IPS-18c (cell line): Measurements from ENCODE around the gene KLRG1.

Experiments used
- H3K4me3 ChIP-seq: 2 replicates; pipeline ENCODE4 v1.7.0; 2013; ENCODE audit warnings: low read depth, mild to moderate bottlenecking, low read length, moderate library complexity; ENCODE audit not compliant: insufficient read depth
- H3K9me3 ChIP-seq: one replicate; pipeline ENCODE4 v1.6.1; 2013; ENCODE audit warnings: mild to moderate bottlenecking, low read length, moderate library complexity; ENCODE audit not compliant: control insufficient read depth, insufficient read depth

The KLRG1 gene

GRCh38 chr12:8968761-8969160 is 20.6 kb upstream of the KLRG1 start:
- Histone ChIP-seq H3K9me3 (peaks cover 6% of the 10 kb centered on the region), H3K4me3 (no peak overlapping the region)

- H3K9me3 ChIP-seq = peaks cover 6% of the 10 kb centered on the region
- no peak overlapping the region for H3K4me3 ChIP-seq
Measured at GRCh38 chr12:8969861-8970411, 19.4 kb upstream of the KLRG1 start.

- Histone ChIP-seq H3K4me3 (no peak overlapping the region), H3K9me3 (peaks cover 6% of the 10 kb centered on the region)
Measured at GRCh38 chr12:8970432-8970831, 18.9 kb upstream of the KLRG1 start.

GRCh38 chr12:8980137-8980536 is 9.2 kb upstream of the KLRG1 start:
- no peak overlapping the region for H3K4me3 ChIP-seq

GRCh38 chr12:8985213-8985754 is 4.1 kb upstream of the KLRG1 start:
- Histone ChIP-seq H3K4me3 (no peak overlapping the region), H3K9me3 (peaks cover 2% of the 10 kb centered on the region)

More at GRCh38 chr12:8980137-8980536, 9.2 kb upstream of the KLRG1 start:
- no peaks in the 10 kb centered on the region for H3K9me3 ChIP-seq

- Histone ChIP-seq H3K4me3 (no peak overlapping the region), H3K9me3 (peaks cover 2% of the 10 kb centered on the region)
Measured at GRCh38 chr12:8987163-8987562, 2.2 kb upstream of the KLRG1 start.

GRCh38 chr12:8987685-8988084 is 1.7 kb upstream of the KLRG1 start:
- peaks cover 2% of the 10 kb centered on the region for H3K9me3 ChIP-seq
- H3K4me3 ChIP-seq = no peak overlapping the region

GRCh38 chr12:8991371-8992345 is 2.3 kb downstream of the KLRG1 start:
- H3K9me3 ChIP-seq = peaks cover 2% of the 10 kb centered on the region
- no peak overlapping the region for H3K4me3 ChIP-seq

GRCh38 chr12:8993827-8994226 is 4.5 kb downstream of the KLRG1 start:
- H3K9me3 ChIP-seq = no peaks in the 10 kb centered on the region
- H3K4me3 ChIP-seq = no peak overlapping the region

- Histone ChIP-seq H3K4me3 (no peak overlapping the region), H3K9me3 (no peaks in the 10 kb centered on the region)
Measured at GRCh38 chr12:8995021-8995775, 5.9 kb downstream of the KLRG1 start.

- Histone ChIP-seq H3K4me3 (no peak overlapping the region), H3K9me3 (no peaks in the 10 kb centered on the region)
Measured at GRCh38 chr12:8996682-8997405, 7.5 kb downstream of the KLRG1 start.

GRCh38 chr12:9001233-9001632 is 11.9 kb downstream of the KLRG1 start:
- H3K9me3 ChIP-seq = no peaks in the 10 kb centered on the region
- no peak overlapping the region for H3K4me3 ChIP-seq

- Histone ChIP-seq H3K9me3 (no peaks in the 10 kb centered on the region), H3K4me3 (no peak overlapping the region)
Measured at GRCh38 chr12:9002335-9002734, 13.0 kb downstream of the KLRG1 start.

GRCh38 chr12:9022592-9022991 is 33.2 kb downstream of the KLRG1 start:
- H3K9me3 ChIP-seq = no peaks in the 10 kb centered on the region
- H3K4me3 ChIP-seq = no peak overlapping the region

- no peak overlapping the region for H3K4me3 ChIP-seq
Measured at GRCh38 chr12:9024512-9024911, 35.2 kb downstream of the KLRG1 start.

GRCh38 chr12:9027161-9028059 is 38.1 kb downstream of the KLRG1 start:
- Histone ChIP-seq H3K9me3 (no peaks in the 10 kb centered on the region), H3K4me3 (no peak overlapping the region)

More at GRCh38 chr12:9024512-9024911, 35.2 kb downstream of the KLRG1 start:
- H3K9me3 ChIP-seq = no peaks in the 10 kb centered on the region
